Daoy (cell line): ENCODE measurements around the gene LRFN5. TPM values are rescaled to one million over a fixed set of nuclear protein-coding genes. Genes with fewer than 3 reads are reported as not detected.
"Not testable (repeated sequence)": the region's sequence is repeated elsewhere in the genome, so short reads cannot be mapped to it uniquely, and the experiment has no call there.

Source experiments
- DNase-seq: peaks from one replicate; pipeline ENCODE4 v3.0.0-alpha.2; 2015; ENCODE audit warnings: low read depth
- total RNA-seq: library from RNA; depleted of rRNA; stranded (reverse); fragments of >200 nt; shearing (Covaris generic); gene quantifications from 2 replicates; pipeline ENCODE4 v1.2.3, GENCODE V29; 2014

The LRFN5 gene
- total RNA-seq, 1 experiment from 2014 or later = 2.8 TPM

DNA sequence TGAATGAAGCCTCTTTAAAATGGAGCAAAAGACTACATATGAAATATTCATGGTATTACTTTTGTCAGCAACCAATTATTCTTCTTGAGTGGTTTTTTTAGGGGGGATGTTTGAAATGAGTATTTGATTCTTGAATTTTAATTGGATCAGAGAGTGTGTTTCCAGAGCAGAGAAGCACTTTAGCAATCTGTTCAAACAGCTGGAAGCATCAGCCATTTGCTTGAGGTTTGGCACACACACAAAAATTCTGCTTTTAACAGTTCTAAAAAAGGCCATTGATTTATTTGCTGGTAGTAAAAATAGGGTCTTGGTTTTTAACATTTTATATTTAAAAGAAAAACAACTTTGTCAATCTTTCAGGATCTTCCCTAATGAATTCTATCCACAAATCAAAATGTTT lies 292.7 kb downstream of the LRFN5 start:
- no peak for DNase-seq

- DNase-seq = no peak
Observed at GRCh38 chr14:41900644-41901043, 294.0 kb downstream of the LRFN5 start.

DNA sequence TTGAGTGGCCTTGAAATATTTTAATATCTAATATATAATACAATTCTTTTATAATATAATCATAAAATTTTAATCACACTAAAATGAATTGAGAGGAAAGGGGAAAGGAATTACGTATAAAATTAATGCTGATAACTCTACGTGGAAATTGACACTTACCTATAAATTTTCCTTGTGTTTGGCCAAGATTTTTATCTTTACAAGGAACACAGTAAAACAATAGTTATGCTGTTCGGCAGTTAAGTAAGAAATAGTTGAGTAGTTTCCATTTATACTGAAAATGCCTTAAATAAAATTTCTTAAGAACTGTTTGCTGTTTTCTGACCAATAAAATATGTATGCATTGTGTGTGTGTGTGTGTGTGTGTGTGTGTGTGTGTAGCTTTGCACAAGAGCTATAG lies 294.4 kb downstream of the LRFN5 start:
- DNase-seq = no peak

GRCh38 chr14:41905394-41905964 lies 298.8 kb downstream of the LRFN5 start:
- DNase-seq = no peak

- DNase-seq = not testable (repeated sequence)
Observed at GRCh38 chr14:41911155-41911554, 304.5 kb downstream of the LRFN5 start.

DNA sequence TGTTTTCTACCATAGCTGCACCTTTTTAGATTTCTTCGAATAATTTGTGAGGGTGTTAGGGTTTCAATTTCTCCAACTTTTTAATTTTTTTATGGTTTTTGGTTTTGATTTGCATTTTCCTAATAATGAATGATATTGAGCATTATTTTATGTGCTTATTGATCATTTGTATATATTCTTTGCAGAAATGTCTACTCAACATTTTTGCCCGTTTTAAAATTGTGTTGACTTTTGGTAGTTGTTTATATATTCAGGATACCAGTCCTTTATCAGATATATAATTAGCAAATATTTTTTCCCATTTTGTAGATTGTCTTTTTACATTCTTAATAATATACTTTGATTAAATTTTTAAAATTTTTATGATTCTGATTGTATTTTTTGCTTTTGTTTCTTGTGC lies 306.7 kb downstream of the LRFN5 start:
- DNase-seq = no peak

- no peak for DNase-seq
Observed at GRCh38 chr14:41915732-41916131, 309.1 kb downstream of the LRFN5 start.

DNA sequence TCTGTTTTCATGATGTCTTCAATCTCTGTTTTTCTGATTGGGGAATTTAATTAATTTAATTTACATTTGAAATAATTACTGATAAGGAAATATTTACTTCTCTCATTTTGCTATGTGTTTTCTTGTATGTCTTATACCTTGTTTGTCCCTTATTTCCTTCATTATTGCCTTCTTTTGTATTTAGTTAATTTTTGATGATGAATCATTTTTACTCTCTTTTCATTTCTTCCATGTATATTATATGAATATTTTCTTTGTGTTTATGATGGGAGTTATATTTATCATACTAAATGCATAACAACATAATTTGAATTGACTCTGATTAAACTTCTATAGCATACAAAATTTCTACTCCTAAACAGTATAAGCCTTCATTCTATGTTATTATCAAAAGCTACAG lies 309.6 kb downstream of the LRFN5 start:
- no peak for DNase-seq

DNA sequence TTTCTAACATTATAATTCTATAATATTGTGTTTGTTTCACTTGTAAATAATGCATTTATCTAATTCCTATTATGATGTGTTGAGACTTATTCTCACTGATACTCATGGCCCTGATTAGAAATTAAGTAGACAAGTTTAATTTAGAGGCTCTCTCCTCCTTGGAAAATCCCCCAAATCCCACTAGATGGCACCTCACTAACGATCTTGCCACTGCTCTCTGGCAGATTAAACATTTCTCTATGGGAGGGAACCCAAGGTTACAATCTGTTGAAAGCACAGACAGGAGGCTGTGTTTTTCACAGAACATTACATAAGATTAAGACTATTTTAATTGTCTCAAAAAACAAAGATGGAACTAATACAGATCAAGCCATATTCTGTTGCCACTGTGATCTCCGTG lies 318.7 kb downstream of the LRFN5 start:
- peak; percentile 27 for DNase-seq

GRCh38 chr14:41950428-41951151 lies 343.9 kb downstream of the LRFN5 start:
- DNase-seq = no peak
